PFSK-1 (cell line): ENCODE data around the gene MET.

Experiments used
- FOXP2 ChIP-seq: optimal IDR thresholded peaks from 2 replicates; pipeline ENCODE3; 2011; ENCODE audit warnings: borderline replicate concordance, control low read depth, inconsistent platforms; ENCODE audit not compliant: insufficient read depth; ENCODE audit errors: extremely low read length, extremely low read depth
- POLR2AphosphoS5 ChIP-seq: IDR thresholded peaks from 2 replicates; pipeline ENCODE4 v1.6.1; 2012; ENCODE audit warnings: low read depth, mild to moderate bottlenecking, control low read depth, low read length, moderate library complexity
- REST ChIP-seq, 2 experiments: IDR thresholded peaks; 2 replicates each; pipeline versions ENCODE4 v1.6.1 to v1.8.0; 2011 to 2012; ENCODE audit warnings: low read depth in 2 of 2, low read length in 2 of 2, control low read depth in 1 of 2, inconsistent platforms in 1 of 2, mild to moderate bottlenecking in 1 of 2, moderate library complexity in 1 of 2; ENCODE audit not compliant: insufficient read depth in 1 of 2
- SIN3A ChIP-seq: IDR thresholded peaks from 2 replicates; pipeline ENCODE4 v1.6.1; 2012; ENCODE audit warnings: mild to moderate bottlenecking, low read length, moderate library complexity, borderline replicate concordance; ENCODE audit not compliant: insufficient read depth
- TAF1 ChIP-seq: IDR thresholded peaks from 2 replicates; pipeline ENCODE4 v1.6.1; 2012; ENCODE audit warnings: low read length, control low read depth, borderline replicate concordance; ENCODE audit not compliant: insufficient read depth

MET gene

GRCh38 chr7:116707289-116707688 is 35.3 kb downstream of the MET start:
- TF ChIP-seq TAF1 (no peak), REST (IDR thresholded peaks at IDR 0.05; ENCODE audit: insufficient read depth in 1 of 2, low read depth in 2 of 2, low read length in 2 of 2) (no peak)

- TF ChIP-seq TAF1 (no peak), REST (IDR thresholded peaks at IDR 0.05; ENCODE audit: insufficient read depth in 1 of 2, low read depth in 2 of 2, low read length in 2 of 2) (no peak), SIN3A (no peak), POLR2AphosphoS5 (no peak), FOXP2 (no peak)
Observed at GRCh38 chr7:116708248-116708647, 36.3 kb downstream of the MET start.

- TF ChIP-seq REST (IDR thresholded peaks at IDR 0.05; ENCODE audit: insufficient read depth in 1 of 2, low read depth in 2 of 2, low read length in 2 of 2) (no peak), FOXP2 (no peak), TAF1 (no peak), POLR2AphosphoS5 (no peak), SIN3A (no peak)
Observed at GRCh38 chr7:116708861-116709260, 36.9 kb downstream of the MET start.

GRCh38 chr7:116709336-116709735 is 37.3 kb downstream of the MET start:
- TF ChIP-seq POLR2AphosphoS5 (no peak), REST (IDR thresholded peaks at IDR 0.05; ENCODE audit: insufficient read depth in 1 of 2, low read depth in 2 of 2, low read length in 2 of 2) (no peak), TAF1 (no peak)

GRCh38 chr7:116710764-116711452 is 38.9 kb downstream of the MET start:
- TF ChIP-seq SIN3A (no peak), REST (IDR thresholded peaks at IDR 0.05; ENCODE audit: insufficient read depth in 1 of 2, low read depth in 2 of 2, low read length in 2 of 2) (no peak), TAF1 (no peak), FOXP2 (no peak), POLR2AphosphoS5 (no peak)
